H1 (cell line): Measurements from ENCODE around the gene CHN2.

Experiments
- CHD1 ChIP-seq: IDR thresholded peaks from 2 replicates; pipeline ENCODE4 v1.6.1; 2012; ENCODE audit warnings: low read depth, low read length, improper control_type of control experiment
- SP4 ChIP-seq: IDR thresholded peaks from 2 replicates; pipeline ENCODE4 v1.6.1; 2012; ENCODE audit warnings: low read length, inconsistent platforms
- ZNF274 ChIP-seq: IDR thresholded peaks from 2 replicates; pipeline ENCODE4 v1.7.0; 2012; ENCODE audit warnings: low read length, borderline replicate concordance; ENCODE audit errors: extremely low read depth

GRCh38 chr7:29322023-29322712 lies 127.6 kb downstream of the CHN2 start:
- TF ChIP-seq SP4 (no peak), ZNF274 (no peak), CHD1 (no peak)
